GM12865 (cell line): ENCODE data around the gene CTNND2.

ENCODE experiments used
- DNase-seq: peaks from one replicate; pipeline ENCODE4 v3.0.0; 2010; ENCODE audit warnings: low read depth
- H3K4me3 ChIP-seq: 2 replicates; pipeline ENCODE4 v1.5.1; 2011; ENCODE audit warnings: mild to moderate bottlenecking, low read depth, low read length, control low read depth
- TF ChIP-seq, protein P1 (sequence below): IDR thresholded peaks from 2 replicates; pipeline ENCODE4 v1.5.1; 2011; ENCODE audit warnings: low read length, control low read depth, low read depth, inconsistent platforms; ENCODE audit not compliant: insufficient read depth; ENCODE audit errors: missing control alignments

CTNND2 gene

GRCh38 chr5:11888221-11888620 lies 16.0 kb downstream of the CTNND2 start:
- TF ChIP-seq, protein P1, sequence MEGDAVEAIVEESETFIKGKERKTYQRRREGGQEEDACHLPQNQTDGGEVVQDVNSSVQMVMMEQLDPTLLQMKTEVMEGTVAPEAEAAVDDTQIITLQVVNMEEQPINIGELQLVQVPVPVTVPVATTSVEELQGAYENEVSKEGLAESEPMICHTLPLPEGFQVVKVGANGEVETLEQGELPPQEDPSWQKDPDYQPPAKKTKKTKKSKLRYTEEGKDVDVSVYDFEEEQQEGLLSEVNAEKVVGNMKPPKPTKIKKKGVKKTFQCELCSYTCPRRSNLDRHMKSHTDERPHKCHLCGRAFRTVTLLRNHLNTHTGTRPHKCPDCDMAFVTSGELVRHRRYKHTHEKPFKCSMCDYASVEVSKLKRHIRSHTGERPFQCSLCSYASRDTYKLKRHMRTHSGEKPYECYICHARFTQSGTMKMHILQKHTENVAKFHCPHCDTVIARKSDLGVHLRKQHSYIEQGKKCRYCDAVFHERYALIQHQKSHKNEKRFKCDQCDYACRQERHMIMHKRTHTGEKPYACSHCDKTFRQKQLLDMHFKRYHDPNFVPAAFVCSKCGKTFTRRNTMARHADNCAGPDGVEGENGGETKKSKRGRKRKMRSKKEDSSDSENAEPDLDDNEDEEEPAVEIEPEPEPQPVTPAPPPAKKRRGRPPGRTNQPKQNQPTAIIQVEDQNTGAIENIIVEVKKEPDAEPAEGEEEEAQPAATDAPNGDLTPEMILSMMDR: no peak
- DNase-seq: no peak
- no peak overlapping the region for H3K4me3 ChIP-seq

DNA sequence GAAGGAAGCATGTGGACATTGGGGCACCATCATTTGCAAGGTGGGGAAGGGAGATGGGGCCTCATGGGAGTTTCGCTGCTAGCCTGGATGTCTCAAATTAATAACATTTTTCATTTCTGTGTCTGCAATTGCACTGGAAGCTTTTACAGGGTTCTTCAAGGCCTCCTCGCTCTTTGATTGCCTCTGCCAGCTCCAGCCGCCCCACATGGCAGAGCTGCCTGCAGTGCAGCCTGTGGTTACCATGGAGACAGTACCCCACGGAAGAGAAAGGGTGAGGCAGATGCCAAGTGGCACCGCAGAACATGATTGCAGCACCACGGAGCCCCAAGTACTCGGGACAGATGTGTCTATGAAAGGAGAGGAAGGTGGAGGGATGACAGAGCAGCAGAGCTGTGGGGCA lies 25.4 kb downstream of the CTNND2 start:
- DNase-seq: no peak
- TF ChIP-seq, protein P1: no peak
- H3K4me3 ChIP-seq: no peak overlapping the region

DNA sequence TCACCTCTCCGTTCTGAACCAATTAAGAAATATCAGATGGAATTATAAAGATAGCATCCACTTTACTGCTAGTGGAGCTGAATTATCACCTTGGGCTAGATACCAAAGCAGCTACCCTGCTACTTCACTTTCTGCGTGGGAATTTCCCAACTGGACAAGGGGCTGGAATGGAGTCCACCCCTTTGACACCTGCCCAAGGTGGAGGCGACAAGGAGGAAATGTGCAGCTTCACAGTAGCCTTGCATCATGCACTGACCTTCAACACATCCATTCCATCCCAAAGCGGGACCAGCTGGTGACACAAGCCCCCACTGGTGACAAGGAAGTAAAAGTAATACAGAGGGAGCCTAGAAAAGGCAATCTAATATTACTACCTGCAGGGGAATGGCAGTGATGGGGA lies 30.7 kb downstream of the CTNND2 start:
- H3K4me3 ChIP-seq: no peak overlapping the region
- DNase-seq: no peak
- TF ChIP-seq, protein P1: no peak

DNA sequence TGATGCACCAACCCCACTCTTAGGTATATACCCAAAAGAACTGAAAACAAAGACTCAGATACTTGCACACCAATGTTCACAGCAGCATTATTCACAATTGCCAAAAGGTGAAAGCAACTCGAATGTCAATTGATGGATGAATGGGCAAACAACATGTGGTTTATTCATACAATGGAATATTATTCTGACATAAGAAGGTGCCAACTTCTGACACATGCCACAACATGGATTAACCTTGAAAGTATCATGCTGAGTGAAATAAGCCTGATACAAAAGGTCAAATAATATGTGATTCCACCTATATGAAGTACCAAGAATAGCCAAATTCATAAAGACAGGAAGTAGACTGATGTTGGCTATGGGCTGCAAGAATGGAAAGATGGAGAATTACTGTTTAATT lies 35.0 kb downstream of the CTNND2 start:
- no peak overlapping the region for H3K4me3 ChIP-seq
- DNase-seq: no peak
- TF ChIP-seq, protein P1: no peak

- no peak for DNase-seq
- TF ChIP-seq, protein P1: no peak
- no peak overlapping the region for H3K4me3 ChIP-seq
Observed at GRCh38 chr5:11863911-11864310, 40.3 kb downstream of the CTNND2 start.

- TF ChIP-seq, protein P1: no peak
- H3K4me3 ChIP-seq: no peak overlapping the region
- DNase-seq: no peak
Observed at GRCh38 chr5:11857391-11857790, 46.9 kb downstream of the CTNND2 start.

GRCh38 chr5:11854936-11855335 lies 49.3 kb downstream of the CTNND2 start:
- no peak for DNase-seq
- TF ChIP-seq, protein P1: no peak
- no peak overlapping the region for H3K4me3 ChIP-seq
